DOHH2 (cell line): ENCODE measurements around the gene ABTB1.

Experiments
- H3F3A ChIP-seq: fragments of 200-600 bp; sonication (generic), shearing (Covaris generic); 2 replicates; pipeline ENCODE4 v1.6.0; 2016; ENCODE audit warnings: antibody characterized with exemption, mild to moderate bottlenecking; ENCODE audit not compliant: control insufficient read depth, insufficient read depth
- H3K27ac ChIP-seq: fragments of 200-600 bp; sonication (generic); 2 replicates; pipeline ENCODE4 v1.5.1; 2014; ENCODE audit warnings: low read depth, mild to moderate bottlenecking, low read length, moderate library complexity
- H3K27me3 ChIP-seq: fragments of 200-600 bp; sonication (generic); 2 replicates; pipeline ENCODE4 v1.6.1; 2014; ENCODE audit warnings: mild to moderate bottlenecking, low read length, mixed read lengths; ENCODE audit not compliant: control insufficient read depth
- H3K36me3 ChIP-seq: fragments of 200-600 bp; sonication (generic); 2 replicates; pipeline ENCODE4 v1.6.1; 2014; ENCODE audit warnings: mild to moderate bottlenecking, low read length, moderate library complexity, mixed read lengths; ENCODE audit not compliant: control insufficient read depth
- H3K4me1 ChIP-seq: fragments of 200-600 bp; sonication (generic); 2 replicates; pipeline ENCODE4 v1.6.1; 2014; ENCODE audit warnings: mild to moderate bottlenecking, low read length, mixed read lengths; ENCODE audit not compliant: control insufficient read depth
- H3K4me2 ChIP-seq: fragments of 200-600 bp; sonication (generic); 2 replicates; pipeline ENCODE4 v1.6.0; 2014; ENCODE audit warnings: mild to moderate bottlenecking, low read length, moderate library complexity
- H3K4me3 ChIP-seq: fragments of 200-600 bp; sonication (generic); 2 replicates; pipeline ENCODE4 v1.5.1; 2014; ENCODE audit warnings: mild to moderate bottlenecking, low read length, mixed read lengths
- H3K79me2 ChIP-seq: fragments of 200-600 bp; sonication (generic); 2 replicates; pipeline ENCODE4 v1.6.1; 2014; ENCODE audit warnings: mild to moderate bottlenecking, low read length, mixed read lengths; ENCODE audit not compliant: control insufficient read depth
- H3K9me2 ChIP-seq: fragments of 200-600 bp; sonication (generic); replicated peaks from 2 replicates; pipeline ENCODE4 v1.6.1; 2014; ENCODE audit warnings: mild to moderate bottlenecking, low read length, mixed read lengths; ENCODE audit not compliant: control insufficient read depth
- H3K9me3 ChIP-seq: fragments of 200-600 bp; sonication (generic); 2 replicates; pipeline ENCODE4 v1.6.1; 2014; ENCODE audit warnings: antibody characterized with exemption, low read length, mixed read lengths; ENCODE audit not compliant: control insufficient read depth, insufficient read depth
- H4K20me1 ChIP-seq: fragments of 200-600 bp; sonication (generic); 2 replicates; pipeline ENCODE4 v1.6.0; 2014; ENCODE audit warnings: low read depth, mild to moderate bottlenecking, antibody characterized with exemption, low read length, moderate library complexity; ENCODE audit not compliant: control insufficient read depth, insufficient read depth
- EZH2phosphoT487 ChIP-seq: fragments of 200-600 bp; sonication (generic); IDR thresholded peaks from 2 replicates; pipeline ENCODE4 v1.6.1; 2017; ENCODE audit warnings: borderline replicate concordance, mild to moderate bottlenecking, antibody characterized with exemption, low read length, moderate library complexity, mixed read lengths
- TF ChIP-seq, protein P1 (sequence below): fragments of 200-600 bp; sonication (generic); IDR thresholded peaks from one replicate; pipeline ENCODE4 v1.5.1; 2014; ENCODE audit warnings: antibody characterized with exemption, mild to moderate bottlenecking, low read depth, low read length; ENCODE audit not compliant: poor library complexity, severe bottlenecking

The ABTB1 gene

DNA sequence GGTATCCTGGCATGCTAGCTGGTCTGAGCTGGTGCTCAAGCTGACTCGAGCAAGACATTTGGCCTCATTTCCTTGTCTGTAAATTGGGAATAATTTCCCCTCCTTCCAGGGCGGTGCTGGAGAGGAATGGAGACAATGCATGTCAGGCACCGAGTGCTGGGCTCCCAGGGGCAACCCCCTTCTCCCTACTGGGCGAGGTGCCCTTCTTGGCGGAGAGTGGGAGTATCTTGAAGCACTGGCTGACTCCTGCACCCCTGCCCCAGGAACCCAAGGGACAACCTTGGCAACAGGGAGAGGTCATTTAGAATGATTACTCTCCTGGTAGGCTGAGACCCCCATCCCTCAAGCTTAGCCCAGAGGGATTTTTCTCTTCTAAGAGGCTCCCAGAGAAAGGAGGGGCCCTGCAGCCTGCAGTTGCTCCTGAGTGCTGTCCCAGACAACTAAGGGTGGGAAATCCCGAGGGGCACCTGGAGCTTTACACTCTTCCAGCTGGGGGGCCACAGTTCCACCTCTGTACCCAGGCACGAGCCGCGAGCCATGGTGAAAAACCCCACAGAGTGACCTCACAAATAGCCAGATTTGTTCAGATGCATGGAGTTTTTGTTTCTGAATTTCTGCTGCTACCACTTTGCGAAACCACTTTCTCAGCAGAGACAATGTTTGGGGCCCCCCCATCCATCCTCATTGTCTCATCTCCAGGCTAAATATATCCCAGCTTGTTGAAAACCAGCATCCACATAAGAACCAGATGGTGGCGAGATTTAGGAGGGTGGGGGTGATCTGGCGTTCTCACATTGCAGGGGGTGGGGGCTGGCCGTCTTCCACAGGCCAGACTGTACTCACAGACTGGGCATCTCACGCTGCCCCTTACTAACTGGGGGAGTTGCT is 44.8 kb downstream of the ABTB1 start:
- Histone ChIP-seq H3K4me2 (no peak overlapping the region), H3K36me3 (no peaks in the 10 kb centered on the region), H3K27ac (no peak overlapping the region), H3K4me1 (no peaks in the 10 kb centered on the region), H3K79me2 (no peaks in the 10 kb centered on the region), H3K9me3 (no peaks in the 10 kb centered on the region), H3F3A (no peaks in the 10 kb centered on the region), H3K27me3 (no peaks in the 10 kb centered on the region; the same call in 1 of the 2 replicates), H4K20me1 (no peaks in the 10 kb centered on the region), H3K9me2 (no peaks in the 10 kb centered on the region), H3K4me3 (no peak overlapping the region)
- TF ChIP-seq EZH2phosphoT487: no peak
- TF ChIP-seq, protein P1, sequence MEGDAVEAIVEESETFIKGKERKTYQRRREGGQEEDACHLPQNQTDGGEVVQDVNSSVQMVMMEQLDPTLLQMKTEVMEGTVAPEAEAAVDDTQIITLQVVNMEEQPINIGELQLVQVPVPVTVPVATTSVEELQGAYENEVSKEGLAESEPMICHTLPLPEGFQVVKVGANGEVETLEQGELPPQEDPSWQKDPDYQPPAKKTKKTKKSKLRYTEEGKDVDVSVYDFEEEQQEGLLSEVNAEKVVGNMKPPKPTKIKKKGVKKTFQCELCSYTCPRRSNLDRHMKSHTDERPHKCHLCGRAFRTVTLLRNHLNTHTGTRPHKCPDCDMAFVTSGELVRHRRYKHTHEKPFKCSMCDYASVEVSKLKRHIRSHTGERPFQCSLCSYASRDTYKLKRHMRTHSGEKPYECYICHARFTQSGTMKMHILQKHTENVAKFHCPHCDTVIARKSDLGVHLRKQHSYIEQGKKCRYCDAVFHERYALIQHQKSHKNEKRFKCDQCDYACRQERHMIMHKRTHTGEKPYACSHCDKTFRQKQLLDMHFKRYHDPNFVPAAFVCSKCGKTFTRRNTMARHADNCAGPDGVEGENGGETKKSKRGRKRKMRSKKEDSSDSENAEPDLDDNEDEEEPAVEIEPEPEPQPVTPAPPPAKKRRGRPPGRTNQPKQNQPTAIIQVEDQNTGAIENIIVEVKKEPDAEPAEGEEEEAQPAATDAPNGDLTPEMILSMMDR: no peak

DNA sequence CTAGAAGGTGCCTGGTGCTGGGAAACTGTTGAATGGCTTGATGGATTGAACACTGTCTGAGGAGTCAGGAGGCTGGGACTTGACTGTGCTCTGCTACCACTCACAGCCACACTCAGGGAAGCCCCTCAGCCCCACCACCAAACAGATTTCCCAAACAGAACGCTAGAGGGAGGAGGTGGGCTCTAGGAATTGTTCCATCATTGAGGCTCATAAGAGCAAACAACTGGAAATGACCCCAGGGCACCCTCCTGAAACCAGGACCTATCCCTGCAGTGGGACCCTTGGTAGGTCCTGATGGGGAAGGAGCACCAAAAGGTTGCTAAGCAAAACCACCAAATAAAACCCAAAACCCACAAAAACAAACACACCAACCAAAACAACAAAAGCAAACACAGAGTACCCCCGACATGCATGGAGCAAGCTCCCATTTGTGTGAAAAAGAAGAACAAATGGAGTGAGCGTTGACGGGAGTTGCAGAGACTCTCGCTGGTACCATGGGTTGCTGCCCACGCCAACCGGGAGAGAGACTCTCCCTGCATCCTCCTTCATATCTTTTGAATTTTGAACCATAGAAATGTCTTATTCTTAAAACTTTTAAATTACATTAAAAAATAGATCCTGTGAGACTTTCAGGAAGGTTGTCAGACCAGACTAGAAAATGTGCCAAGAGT is 45.6 kb downstream of the ABTB1 start:
- no peak overlapping the region for H3K4me3 ChIP-seq
- no peaks in the 10 kb centered on the region for H3K79me2 ChIP-seq
- no peaks in the 10 kb centered on the region for H4K20me1 ChIP-seq
- no peaks in the 10 kb centered on the region; the same call in 1 of the 2 replicates for H3K27me3 ChIP-seq
- no peaks in the 10 kb centered on the region for H3K9me3 ChIP-seq
- no peak overlapping the region for H3K4me2 ChIP-seq
- no peak for TF ChIP-seq EZH2phosphoT487
- TF ChIP-seq, protein P1: no peak
- H3K4me1 ChIP-seq: no peaks in the 10 kb centered on the region
- H3F3A ChIP-seq: no peaks in the 10 kb centered on the region
- H3K27ac ChIP-seq: no peak overlapping the region
- H3K36me3 ChIP-seq: no peaks in the 10 kb centered on the region
- no peaks in the 10 kb centered on the region for H3K9me2 ChIP-seq

DNA sequence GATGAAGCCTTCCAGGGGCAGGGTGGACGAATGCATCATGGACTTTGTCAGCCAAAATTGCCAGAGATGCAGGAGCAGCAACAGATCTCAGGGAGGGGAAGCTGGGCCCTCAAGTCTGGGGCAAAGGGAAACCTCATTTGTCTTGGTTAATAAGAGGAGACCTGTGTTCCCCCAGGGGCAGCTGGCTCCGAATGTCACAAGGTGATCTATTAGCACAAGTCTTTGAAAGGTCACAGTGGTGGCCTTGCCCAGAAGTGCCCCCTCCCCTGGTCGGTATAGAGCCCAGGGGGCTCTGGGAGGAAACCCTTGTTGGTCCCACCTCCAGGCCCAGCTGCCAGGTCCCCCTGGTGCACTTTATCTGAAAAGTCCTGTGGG is 46.2 kb downstream of the ABTB1 start:
- Histone ChIP-seq H3K9me2 (no peaks in the 10 kb centered on the region), H3K4me1 (no peaks in the 10 kb centered on the region), H3K4me3 (no peak overlapping the region), H4K20me1 (no peaks in the 10 kb centered on the region), H3K79me2 (no peaks in the 10 kb centered on the region), H3K4me2 (no peak overlapping the region), H3K36me3 (no peaks in the 10 kb centered on the region), H3K27me3 (no peaks in the 10 kb centered on the region; the same call in 1 of the 2 replicates), H3K27ac (no peak overlapping the region), H3F3A (no peaks in the 10 kb centered on the region), H3K9me3 (no peaks in the 10 kb centered on the region)
- TF ChIP-seq EZH2phosphoT487: no peak
- TF ChIP-seq, protein P1: no peak
